GM23248 (cell line): ENCODE measurements around the gene PAPLN. TPM values are rescaled to one million over a fixed set of nuclear protein-coding genes. Genes with fewer than 3 reads are reported as not detected.

ENCODE experiments used
- DNase-seq: peaks from one replicate; pipeline ENCODE4 v3.0.0-alpha.2; 2015
- H2AFZ ChIP-seq: fragments of 200-600 bp; sonication (generic); 2 replicates; pipeline ENCODE4 v1.6.1; 2016; ENCODE audit warnings: antibody characterized with exemption
- H3F3A ChIP-seq: fragments of 200-600 bp; sonication (generic); 2 replicates; pipeline ENCODE4 v1.6.1; 2016; ENCODE audit warnings: mild to moderate bottlenecking, antibody characterized with exemption, mixed run types; ENCODE audit not compliant: insufficient read depth
- H3K27ac ChIP-seq: fragments of 200-600 bp; sonication (generic); 2 replicates; pipeline ENCODE4 v1.5.1; 2016; ENCODE audit warnings: mild to moderate bottlenecking
- H3K27me3 ChIP-seq: fragments of 200-600 bp; sonication (generic); replicated peaks from 2 replicates; pipeline ENCODE4 v1.6.1; 2016; ENCODE audit warnings: mild to moderate bottlenecking; ENCODE audit not compliant: insufficient read depth
- H3K36me3 ChIP-seq: fragments of 200-600 bp; sonication (generic); 2 replicates; pipeline ENCODE4 v1.6.1; 2016; ENCODE audit warnings: low read depth, mild to moderate bottlenecking
- H3K4me1 ChIP-seq: fragments of 200-600 bp; sonication (generic); 2 replicates; pipeline ENCODE4 v1.6.1; 2016; ENCODE audit warnings: mild to moderate bottlenecking; ENCODE audit not compliant: insufficient read depth
- H3K4me2 ChIP-seq: fragments of 200-600 bp; sonication (generic); one replicate; pipeline ENCODE4 v1.6.1; 2016; ENCODE audit warnings: mild to moderate bottlenecking; ENCODE audit not compliant: unreplicated experiment
- H3K4me3 ChIP-seq: fragments of 200-600 bp; sonication (generic); 2 replicates; pipeline ENCODE4 v1.5.1; 2016; ENCODE audit warnings: mild to moderate bottlenecking
- H3K79me2 ChIP-seq: fragments of 200-600 bp; sonication (generic); 2 replicates; pipeline ENCODE4 v1.6.1; 2016; ENCODE audit warnings: mild to moderate bottlenecking; ENCODE audit not compliant: insufficient read depth
- H3K9ac ChIP-seq: fragments of 200-600 bp; sonication (generic); 2 replicates; pipeline ENCODE4 v1.6.1; 2016; ENCODE audit warnings: mild to moderate bottlenecking
- H3K9me2 ChIP-seq: fragments of 200-600 bp; sonication (generic); 2 replicates; pipeline ENCODE4 v1.6.1; 2016; ENCODE audit warnings: mixed run types, mild to moderate bottlenecking, moderate library complexity; ENCODE audit not compliant: insufficient read depth
- H3K9me3 ChIP-seq: fragments of 200-600 bp; sonication (generic); one replicate; pipeline ENCODE4 v1.6.1; 2017; ENCODE audit warnings: low read depth
- H4K20me1 ChIP-seq: fragments of 200-600 bp; sonication (generic); 2 replicates; pipeline ENCODE4 v1.6.0; 2016; ENCODE audit not compliant: insufficient read depth
- EZH2 ChIP-seq: fragments of 200-600 bp; sonication (generic); IDR thresholded peaks from 2 replicates; pipeline ENCODE4 v1.6.1; 2018; ENCODE audit warnings: antibody characterized with exemption, mild to moderate bottlenecking; ENCODE audit not compliant: insufficient read depth, poor library complexity, severe bottlenecking
- EZH2phosphoT487 ChIP-seq: fragments of 200-600 bp; sonication (generic); IDR thresholded peaks from 2 replicates; pipeline ENCODE4 v1.6.1; 2018; ENCODE audit warnings: antibody characterized with exemption, moderate library complexity, mild to moderate bottlenecking, low read depth; ENCODE audit not compliant: insufficient read depth
- WGBS, 2 experiments: methylation state at CpG; one replicate each; pipeline ENCODE4 v1.1.6; 2015 to 2017; ENCODE audit warnings: low lambda C conversion rate in 2 of 2, low coverage in 1 of 2; ENCODE audit errors: missing lambda C conversion rate in 2 of 2; 5-methylcytosine and 5-hydroxymethylcytosine counted together
- in situ Hi-C: fragments of 300-500 bp; cut with MboI; formaldehyde crosslinking; loops from 2 replicates; pipeline ENCODE4 v1.15.0; 2020
- polyA plus RNA-seq: library from polyadenylated mRNA; unstranded; fragments of >200 nt; fragmentation: Nextera tagmentation; extraction: Ambion mirVana; gene quantifications from 2 replicates; pipeline ENCODE4 v1.2.1, GENCODE V29; 2016
- total RNA-seq: library from RNA; depleted of rRNA; stranded (reverse); fragments of >200 nt; shearing (Covaris generic); gene quantifications from 2 replicates; pipeline ENCODE4 v1.2.3, GENCODE V29; 2014

Gene PAPLN
- total and polyA plus RNA-seq, 2 experiments from 2014 or later: 0.22 to 0.98 TPM

GRCh38 chr14:73223049-73223448 is 14.3 kb upstream of the PAPLN start:
- peak; percentile 72 for DNase-seq
- no peak for TF ChIP-seq EZH2phosphoT487
- no peak overlapping the region for H3K4me2 ChIP-seq
- H2AFZ ChIP-seq: no peak overlapping the region
- no peak overlapping the region for H3K4me3 ChIP-seq
- peaks cover 19% of the 10 kb centered on the region; the same call in 1 of the 2 replicates for H3K36me3 ChIP-seq
- no peaks in the 10 kb centered on the region for H3K27me3 ChIP-seq
- no peaks in the 10 kb centered on the region for H3K9me3 ChIP-seq
- in situ Hi-C loops: no loop called here
- H3K9me2 ChIP-seq: no peaks in the 10 kb centered on the region
- no peak overlapping the region for H3K9ac ChIP-seq
- 32 to 38% methylated on average over 5 of the region's 5 CpGs for WGBS, 2 experiments
- H3F3A ChIP-seq: peaks cover 26% of the 10 kb centered on the region
- no peaks in the 10 kb centered on the region; the same call in 1 of the 2 replicates for H4K20me1 ChIP-seq
- H3K79me2 ChIP-seq: no peaks in the 10 kb centered on the region
- H3K4me1 ChIP-seq: peaks cover 28% of the 10 kb centered on the region
- no peak overlapping the region for H3K27ac ChIP-seq

DNA sequence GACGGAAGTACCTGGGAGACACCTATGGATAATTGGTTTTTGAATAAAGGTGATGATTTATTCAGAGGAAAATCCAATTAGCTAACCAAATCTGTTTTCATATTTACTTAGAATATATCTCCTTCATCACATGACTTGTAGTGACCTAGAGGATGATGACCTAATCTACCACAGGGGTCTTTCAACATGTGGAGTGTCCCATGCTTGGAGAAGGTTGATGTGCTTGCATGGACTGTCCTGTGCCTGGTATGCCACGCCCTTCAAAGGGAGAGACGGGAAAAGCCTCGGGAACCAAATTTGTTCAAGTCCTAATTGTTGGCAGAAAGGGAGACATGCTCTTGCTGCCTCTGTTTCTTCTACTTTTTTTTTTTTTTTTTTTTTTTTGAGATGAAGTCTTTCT is 11.8 kb upstream of the PAPLN start:
- no peak overlapping the region for H3K27ac ChIP-seq
- H3K4me2 ChIP-seq: no peak overlapping the region
- 66 to 73% methylated on average over 4 of the region's 4 CpGs for WGBS, 2 experiments
- H3K9me2 ChIP-seq: no peaks in the 10 kb centered on the region
- no peaks in the 10 kb centered on the region for H3K27me3 ChIP-seq
- no peak overlapping the region for H2AFZ ChIP-seq
- peaks cover 39% of the 10 kb centered on the region for H3K4me1 ChIP-seq
- no peaks in the 10 kb centered on the region for H3K9me3 ChIP-seq
- no peaks in the 10 kb centered on the region for H3K79me2 ChIP-seq
- no peak overlapping the region for H3K4me3 ChIP-seq
- H3K36me3 ChIP-seq: 0 out of 2 replicates have a peak, but pooled peaks cover 5% of the 10 kb centered on the region
- H4K20me1 ChIP-seq: no peaks in the 10 kb centered on the region; the same call in 1 of the 2 replicates
- no peak for TF ChIP-seq EZH2phosphoT487
- no peak for TF ChIP-seq EZH2
- DNase-seq: no peak
- H3K9ac ChIP-seq: no peak overlapping the region
- peaks cover 28% of the 10 kb centered on the region for H3F3A ChIP-seq
- in situ Hi-C loops: no loop called here

- H3K4me2 ChIP-seq: peak overlapping the region; percentile 60
- in situ Hi-C loops: no loop called here
- H3K27me3 ChIP-seq: no peaks in the 10 kb centered on the region
- no peak overlapping the region for H2AFZ ChIP-seq
- H3K79me2 ChIP-seq: no peaks in the 10 kb centered on the region
- peaks cover 16% of the 10 kb centered on the region for H3K4me1 ChIP-seq
- 10 to 14% methylated on average over 22 to 25 of the region's 25 CpGs for WGBS, 2 experiments
- H3K27ac ChIP-seq: no peak overlapping the region
- TF ChIP-seq EZH2 (no peak), EZH2phosphoT487 (no peak)
- no peaks in the 10 kb centered on the region for H3K9me2 ChIP-seq
- 0 out of 2 replicates have a peak, but pooled peaks cover 2% of the 10 kb centered on the region for H3K36me3 ChIP-seq
- peak; percentile 86 for DNase-seq
- no peak overlapping the region for H3K4me3 ChIP-seq
- peaks cover 8% of the 10 kb centered on the region for H3F3A ChIP-seq
- no peaks in the 10 kb centered on the region; the same call in 1 of the 2 replicates for H4K20me1 ChIP-seq
- H3K9me3 ChIP-seq: no peaks in the 10 kb centered on the region
- 0 out of 2 replicates have a peak overlapping the region, but pooled peaks have one; percentile 8 for H3K9ac ChIP-seq
Measured at GRCh38 chr14:73227812-73228781, 9.2 kb upstream of the PAPLN start.

- Histone ChIP-seq H3K4me3 (no peak overlapping the region), H3K4me2 (no peak overlapping the region), H3F3A (peaks cover 8% of the 10 kb centered on the region), H3K27me3 (peaks cover 18% of the 10 kb centered on the region), H2AFZ (no peak overlapping the region), H3K36me3 (no peaks in the 10 kb centered on the region), H3K9me3 (no peaks in the 10 kb centered on the region), H4K20me1 (no peaks in the 10 kb centered on the region), H3K27ac (no peak overlapping the region), H3K9me2 (no peaks in the 10 kb centered on the region), H3K9ac (no peak overlapping the region), H3K4me1 (peaks cover 15% of the 10 kb centered on the region), H3K79me2 (no peaks in the 10 kb centered on the region)
- in situ Hi-C loops: no loop called here
- DNase-seq: no peak
- 95 to 98% methylated on average over 6 of the region's 6 CpGs for WGBS, 2 experiments
- no peak for TF ChIP-seq EZH2phosphoT487
- no peak for TF ChIP-seq EZH2
Measured at GRCh38 chr14:73230051-73230450, 7.3 kb upstream of the PAPLN start.
